Mucosa of descending colon (tissue), 3 donors: ENCODE results near the gene TENM4. TPM values are rescaled to one million over a fixed set of nuclear protein-coding genes. Genes with fewer than 3 reads are reported as not detected.

Experiments
- ATAC-seq: fragments of 200-7000 bp; cut with Tn5 transposase; one replicate; pipeline ENCODE4 v1.9.1; 2020; ENCODE audit warnings: mild to moderate bottlenecking, moderate library complexity
- DNase-seq, 3 donors: peaks; one replicate each; pipeline ENCODE4 v3.0.0-alpha.2; 2020
- H3K36me3 ChIP-seq: fragments of 200-600 bp; one replicate; pipeline ENCODE4 v1.8.0; 2021; ENCODE audit warnings: low read depth, mild to moderate bottlenecking
- H3K4me1 ChIP-seq: fragments of 200-600 bp; one replicate; pipeline ENCODE4 v1.8.0; 2021; ENCODE audit warnings: low read depth, mild to moderate bottlenecking
- H3K4me3 ChIP-seq: fragments of 200-600 bp; one replicate; pipeline ENCODE4 v1.8.0; 2021; ENCODE audit warnings: mild to moderate bottlenecking
- H3K9me3 ChIP-seq: fragments of 200-600 bp; one replicate; pipeline ENCODE4 v1.8.0; 2021; ENCODE audit warnings: mild to moderate bottlenecking
- CTCF ChIP-seq: fragments of 200-600 bp; IDR thresholded peaks from one replicate; pipeline ENCODE4 v1.8.0; 2022; ENCODE audit warnings: antibody characterized with exemption, mild to moderate bottlenecking
- intact Hi-C, 2 donors: fragments of 100-400 bp; cut with DNase I in 1 of 2; cut with micrococcal nuclease in 1 of 2; formaldehyde crosslinking; loops; one replicate each; pipeline versions ENCODE4 v1.11.0 to v1.11.1; 2022; cut with DNase I, micrococcal nuclease
- total RNA-seq, 3 donors: library from RNA; stranded (reverse); fragmentation: NEBNext Ultra II Directional in 2 of 3; extraction: Animal tissue kit (Norgen Biotek cat#: 25700) in 2 of 3; gene quantifications; one replicate each; pipeline versions ENCODE4 v1.2.1 to v1.2.4, GENCODE V29; 2021 to 2023
- donor health status: DM: no; HTN: no; CAD: no; lungs with moderate emphysema.
- donor health status: DM: no; HTN: no; CAD: no.
- donor health status: DM: no; HTN: yes; CAD: no.

The TENM4 gene
- total RNA-seq, 3 donors from 2014 or later: 0.70 to 1.6 (median 1.2) TPM

DNA sequence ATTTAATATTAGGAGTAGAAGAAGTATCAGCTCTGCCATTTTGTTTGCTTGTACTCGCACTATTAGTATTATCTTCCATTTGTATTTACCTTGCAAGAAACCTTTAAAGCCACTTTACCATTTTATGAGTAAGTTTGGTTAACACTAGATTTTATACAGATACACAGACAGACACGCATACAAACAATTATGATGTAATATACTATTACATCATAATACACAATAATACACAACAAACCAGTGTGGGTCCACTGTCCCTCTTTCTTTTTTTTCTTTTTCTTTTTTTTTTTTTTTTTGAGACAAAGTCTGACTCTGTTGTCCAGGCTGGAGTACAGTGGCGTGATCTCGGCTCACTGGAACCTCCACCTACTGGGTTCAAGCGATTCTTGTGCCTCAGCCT is 695.9 kb downstream of the TENM4 start:
- Histone ChIP-seq H3K4me3 (no peak overlapping the region), H3K9me3 (no peaks in the 10 kb centered on the region), H3K36me3 (no peaks in the 10 kb centered on the region), H3K4me1 (peaks cover 23% of the 10 kb centered on the region)
- TF ChIP-seq CTCF: no peak
- intact Hi-C loops: no loop called here
- DNase-seq (no peak), ATAC-seq (no peak)

GRCh38 chr11:78744202-78744601 is 696.6 kb downstream of the TENM4 start:
- H3K4me1 ChIP-seq: peaks cover 26% of the 10 kb centered on the region
- H3K9me3 ChIP-seq: no peaks in the 10 kb centered on the region
- ATAC-seq: no peak
- no peak overlapping the region for H3K4me3 ChIP-seq
- no peaks in the 10 kb centered on the region for H3K36me3 ChIP-seq
- intact Hi-C loops: no loop called here
- TF ChIP-seq CTCF: no peak
- no peak for DNase-seq

DNA sequence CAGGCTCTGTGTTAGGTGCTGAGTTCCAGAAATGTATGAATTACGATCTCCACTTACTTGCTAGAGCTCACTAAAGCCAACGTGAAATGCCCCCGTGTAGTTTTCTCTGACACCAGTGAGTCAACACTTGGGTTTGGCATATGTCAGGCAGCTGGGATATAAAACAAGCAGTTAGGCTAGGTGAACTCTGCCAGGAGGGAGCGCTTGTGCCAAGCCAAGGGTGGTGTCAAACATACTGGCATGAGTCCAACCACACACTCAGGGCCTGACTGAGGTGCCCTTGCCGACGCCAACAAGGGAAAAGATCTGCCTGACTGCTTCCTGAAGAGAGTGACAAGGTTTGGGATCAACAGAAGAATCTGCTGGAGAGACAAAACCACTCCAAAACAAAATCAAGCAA is 698.4 kb downstream of the TENM4 start:
- intact Hi-C loops: no loop called here
- Histone ChIP-seq H3K36me3 (no peaks in the 10 kb centered on the region), H3K9me3 (no peaks in the 10 kb centered on the region), H3K4me3 (no peak overlapping the region), H3K4me1 (peaks cover 26% of the 10 kb centered on the region)
- TF ChIP-seq CTCF: no peak
- ATAC-seq: peak; percentile 97
- peak; percentile 81 to 91 (median 84) for DNase-seq

GRCh38 chr11:78741741-78742140 is 699.1 kb downstream of the TENM4 start:
- ATAC-seq: no peak
- H3K9me3 ChIP-seq: no peaks in the 10 kb centered on the region
- H3K4me1 ChIP-seq: peaks cover 26% of the 10 kb centered on the region
- H3K36me3 ChIP-seq: no peaks in the 10 kb centered on the region
- DNase-seq: no peak
- TF ChIP-seq CTCF: no peak
- intact Hi-C loops: no loop called here
- no peak overlapping the region for H3K4me3 ChIP-seq

GRCh38 chr11:78740199-78741071 is 700.4 kb downstream of the TENM4 start:
- ATAC-seq (peak; percentile 65), DNase-seq (peak in 2 of 3 donors; percentile 47 to 62)
- Histone ChIP-seq H3K4me3 (no peak overlapping the region), H3K4me1 (peaks cover 26% of the 10 kb centered on the region), H3K9me3 (no peaks in the 10 kb centered on the region), H3K36me3 (no peaks in the 10 kb centered on the region)
- intact Hi-C loops: no loop called here
- TF ChIP-seq CTCF: no peak
